ENCODE results near the gene RPLP2.

Gene RPLP2

DNA sequence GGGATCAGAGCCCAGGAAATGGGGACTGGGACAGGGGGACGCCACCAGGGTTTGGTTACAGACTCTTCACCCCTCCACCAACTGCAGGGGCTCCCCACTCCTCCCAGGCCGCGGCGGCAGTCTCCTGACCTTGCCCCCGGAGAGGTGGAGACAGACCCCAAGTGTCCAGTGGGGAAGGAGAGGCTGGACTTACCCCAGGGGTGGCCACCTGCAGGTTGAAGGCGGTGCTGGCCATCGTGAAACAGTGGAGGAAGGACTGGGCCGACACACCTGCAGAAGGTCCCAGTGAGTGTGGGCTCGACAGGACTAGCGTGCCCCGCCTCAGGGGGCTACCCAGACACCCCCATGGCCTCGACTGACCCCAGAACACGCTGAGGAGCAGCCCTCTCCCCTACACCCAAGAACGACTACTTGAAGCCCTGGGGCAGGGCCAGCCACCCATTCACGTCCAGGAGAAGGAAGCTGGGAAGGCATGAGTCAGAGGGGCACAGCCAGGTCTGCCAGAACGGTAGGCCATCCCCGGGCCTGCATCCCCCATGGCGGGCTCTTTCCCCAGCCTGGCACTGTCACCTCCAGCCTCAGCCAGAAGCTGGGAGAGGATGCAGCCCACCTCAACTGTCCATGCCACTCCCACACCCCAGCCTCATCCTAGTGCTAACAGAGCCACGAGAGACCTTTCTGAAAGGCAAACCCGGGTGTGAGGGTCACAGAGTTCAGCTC, 34.7 kb upstream of the RPLP2 start:
- no peak for DNase-seq

DNA sequence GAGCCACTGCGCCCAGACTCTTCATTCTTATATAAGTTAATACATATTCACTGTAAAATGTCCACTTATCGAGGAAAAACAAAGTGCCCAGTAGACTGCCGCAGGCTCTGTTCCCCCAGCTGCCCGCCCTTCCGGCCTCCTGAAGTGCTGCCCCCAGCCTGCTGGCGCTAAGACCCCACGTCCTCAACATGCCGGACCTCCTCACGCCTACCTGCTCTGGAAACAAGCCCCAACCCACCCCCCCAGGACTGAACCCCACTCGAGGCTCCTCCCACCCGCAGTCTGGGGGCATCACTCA, 33.6 kb upstream of the RPLP2 start:
- no peak for DNase-seq

DNA sequence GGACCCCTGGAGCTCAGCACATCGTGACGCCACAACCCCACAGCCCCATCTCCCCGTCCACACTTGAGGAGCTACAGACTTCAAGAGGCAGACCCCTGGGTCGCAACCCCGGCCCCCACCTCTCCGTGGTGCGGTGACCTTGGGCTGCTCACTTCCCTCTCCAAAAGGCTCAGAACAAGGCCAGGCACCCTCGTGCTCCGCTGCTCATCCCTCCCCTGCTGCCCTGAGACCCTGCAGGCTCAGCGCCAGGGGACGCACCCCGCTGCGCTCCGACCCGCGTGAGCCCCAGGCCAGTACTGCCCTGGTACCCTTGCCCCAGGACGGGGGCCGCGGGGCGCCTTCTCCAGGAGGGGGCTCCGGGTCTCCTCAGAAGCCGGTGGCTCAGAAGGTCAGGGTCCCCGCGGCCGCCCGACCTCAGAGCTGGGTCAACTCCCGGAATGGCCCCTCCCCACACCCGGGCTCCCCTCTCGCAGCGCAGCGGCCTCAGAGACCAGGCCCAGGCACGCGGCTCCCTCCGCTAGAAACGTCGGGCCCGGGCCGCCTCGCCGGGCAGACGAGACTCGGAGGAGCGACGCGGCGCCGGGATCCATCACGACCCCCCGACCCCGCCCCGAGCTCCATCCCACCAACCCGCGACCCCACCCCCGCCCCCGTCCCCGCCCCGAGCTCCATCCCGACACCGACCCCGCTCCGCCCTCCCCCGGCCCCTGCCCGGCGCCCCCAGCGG, 33.0 kb upstream of the RPLP2 start:
- DNase-seq, result no peak

DNA sequence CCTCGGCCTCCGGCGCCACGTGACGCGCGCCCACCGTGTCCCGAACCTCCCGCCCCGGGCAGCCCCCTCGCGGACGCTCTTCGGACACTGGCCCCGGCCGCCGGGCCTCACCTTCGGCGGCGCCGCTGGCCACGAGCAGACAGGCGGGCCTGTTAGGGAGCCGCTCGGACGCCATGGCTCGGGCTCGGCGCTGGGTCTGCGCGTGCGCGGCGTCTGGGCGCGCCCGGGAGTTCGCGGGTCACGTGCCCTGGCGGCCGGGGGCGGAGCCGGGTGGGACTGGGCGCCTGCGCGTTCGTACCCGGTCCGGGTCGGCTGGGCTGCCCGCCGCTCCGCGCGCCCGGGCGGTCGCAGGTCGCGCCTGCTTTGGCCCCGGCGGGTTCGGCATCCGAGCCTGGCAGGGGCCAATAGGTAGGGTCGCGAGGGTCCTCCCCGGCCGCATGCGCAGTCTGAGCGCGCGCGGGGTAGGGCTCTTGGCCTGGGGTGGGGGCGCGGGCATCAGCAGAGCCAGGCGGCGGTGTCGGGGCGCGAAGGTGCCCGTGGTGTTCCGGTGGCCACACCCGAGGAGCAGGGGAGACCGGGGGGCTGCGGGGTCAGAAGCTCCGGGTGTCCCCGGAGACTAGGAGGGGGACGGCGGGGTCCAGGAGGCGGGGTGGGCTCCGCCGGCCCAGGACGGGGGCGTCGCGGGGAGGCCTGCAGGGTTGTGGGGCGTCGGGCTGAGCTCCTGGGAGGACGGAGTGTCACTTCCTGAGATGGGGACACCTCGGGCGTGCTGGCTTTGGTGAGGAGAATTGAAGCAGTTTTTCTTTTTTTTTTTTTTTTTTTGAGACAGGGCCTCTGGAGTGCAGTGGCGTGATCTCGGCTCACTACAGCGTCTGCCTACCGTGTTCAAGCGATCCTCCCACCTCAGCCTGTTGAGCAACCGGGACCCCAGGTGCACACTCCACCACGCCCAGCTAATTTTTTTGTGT, 32.2 kb upstream of the RPLP2 start, which contains the start of gene GATD1:
Gene GATD1, minus strand, starts transcription at position 200 of the 968 bp plus-strand sequence. Its CDS starts 25 bp downstream, at position 175.
- DNase-seq, result peak; percentile 86 to 94 (median 87)

DNA sequence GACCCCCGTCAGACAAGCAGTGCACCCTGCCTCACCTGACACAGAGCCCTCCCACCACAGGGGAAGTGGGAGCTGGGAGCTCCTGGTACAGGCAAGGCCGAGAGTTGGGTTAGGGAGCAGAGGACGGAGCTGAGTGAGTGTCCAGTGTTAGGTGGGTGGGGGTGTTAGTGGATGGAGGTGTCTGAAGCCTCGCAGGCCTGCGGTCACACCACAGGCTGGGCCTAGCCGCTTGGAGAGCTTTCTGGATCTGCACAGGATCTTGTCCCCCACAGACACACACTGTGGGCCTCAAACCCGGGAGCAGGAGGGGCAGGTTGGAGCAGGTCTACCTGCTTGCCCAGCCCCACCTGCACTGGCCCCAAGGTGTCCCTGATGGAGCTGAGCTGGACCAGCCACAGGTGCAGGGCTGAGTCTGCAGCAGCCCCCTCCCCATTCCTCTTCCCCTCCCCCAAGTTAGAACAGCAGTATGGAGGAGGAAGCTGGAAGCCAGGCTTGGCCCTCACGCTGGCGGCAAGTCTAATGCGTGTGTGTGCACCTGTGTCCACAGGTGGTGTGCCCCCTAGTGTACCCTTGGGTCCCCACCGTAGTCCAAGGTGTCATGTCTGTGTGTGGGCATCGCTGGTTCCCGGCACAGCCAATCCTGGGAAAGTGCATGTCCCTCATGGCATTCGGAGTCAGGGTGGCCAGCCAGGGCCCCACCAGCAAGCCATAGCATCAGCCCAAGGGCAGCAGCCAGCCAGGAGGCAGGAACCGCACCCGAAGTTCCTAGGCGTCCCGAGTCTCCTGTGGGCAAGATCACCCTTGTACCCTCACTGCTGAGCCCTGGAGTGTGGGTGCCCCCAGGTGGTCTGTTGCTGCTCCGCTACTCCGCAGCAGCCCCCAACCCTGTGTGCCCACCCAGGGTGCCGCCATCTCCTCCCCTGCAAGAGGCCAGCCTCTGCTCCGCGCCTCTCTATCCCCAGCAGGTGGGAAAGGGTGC, 30.5 kb upstream of the RPLP2 start:
- no peak for DNase-seq

DNA sequence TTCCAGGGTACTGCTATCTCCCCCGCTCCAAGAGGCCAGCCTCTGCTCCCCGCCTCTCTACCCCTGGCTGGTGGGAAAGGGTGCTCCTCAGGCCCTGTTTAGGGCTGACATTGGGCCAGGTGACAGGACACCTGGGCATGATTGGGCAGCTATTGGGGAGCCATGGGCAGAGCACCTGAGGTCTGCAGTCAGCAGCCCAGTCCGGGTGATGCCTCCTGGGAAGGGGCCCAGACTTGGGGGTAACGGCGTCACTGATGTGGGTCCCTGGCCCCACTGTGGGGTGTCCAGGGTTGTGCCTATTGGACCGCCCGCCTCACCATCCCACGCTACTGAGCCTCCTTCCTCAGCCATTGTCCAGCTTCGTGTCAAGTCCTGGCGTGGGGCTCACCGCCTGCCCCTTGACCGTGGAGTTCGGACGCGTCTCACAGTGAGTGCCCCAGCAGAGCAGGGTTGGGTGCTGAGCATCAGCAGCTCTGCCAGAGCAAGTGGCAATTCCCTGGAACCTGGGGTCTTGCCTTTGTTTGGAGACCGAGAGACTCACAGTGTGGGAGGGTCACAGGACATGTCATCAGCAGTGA, 29.7 kb upstream of the RPLP2 start:
- no peak for DNase-seq

DNA sequence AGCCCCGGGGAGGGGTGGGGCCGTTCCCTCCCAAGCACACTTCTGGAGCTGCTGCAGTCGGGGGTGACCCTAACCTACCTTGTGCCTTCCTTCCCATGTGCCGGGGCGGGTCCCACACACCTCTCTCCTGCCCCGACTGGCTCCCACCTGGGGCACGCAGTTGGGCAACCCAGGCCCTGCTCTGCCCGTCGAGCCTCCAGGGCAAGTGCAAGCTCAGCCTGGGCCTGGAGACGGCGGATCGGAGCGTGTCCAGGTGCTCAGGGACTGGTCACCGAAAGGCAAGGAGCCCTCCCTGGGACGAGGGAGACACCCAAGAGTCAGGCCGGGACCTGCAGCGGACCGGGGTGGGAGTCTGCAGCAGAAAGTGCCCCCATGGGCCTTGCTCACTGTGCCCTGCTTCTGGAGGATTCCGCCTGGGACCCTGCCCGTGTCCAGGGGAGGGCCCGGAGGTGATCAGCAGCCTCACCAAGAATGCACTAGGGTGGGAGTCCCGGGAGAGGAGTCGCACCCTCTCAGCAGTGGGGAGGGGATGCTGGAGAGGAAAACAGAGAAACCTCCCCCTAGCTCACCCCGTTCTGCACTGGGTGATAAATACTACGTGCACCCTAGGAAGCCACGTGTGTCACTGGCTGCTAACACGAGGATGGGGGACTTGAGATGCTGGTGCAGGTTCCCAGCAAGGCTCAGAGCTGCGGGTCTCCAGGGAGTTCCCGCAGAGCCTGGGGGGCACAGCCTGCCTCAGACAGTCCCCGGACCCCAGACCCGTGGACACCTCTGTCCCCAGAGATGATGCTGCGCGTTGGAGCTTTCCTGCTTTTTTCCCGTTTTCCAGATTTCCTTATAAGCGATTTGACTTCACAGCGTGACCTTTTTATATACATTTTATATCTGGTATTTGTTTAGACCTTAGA, 27.2 kb upstream of the RPLP2 start:
- DNase-seq, result no peak

- DNase-seq, result no peak
Observed at GRCh38 chr11:783581-784015, 26.2 kb upstream of the RPLP2 start.

DNA sequence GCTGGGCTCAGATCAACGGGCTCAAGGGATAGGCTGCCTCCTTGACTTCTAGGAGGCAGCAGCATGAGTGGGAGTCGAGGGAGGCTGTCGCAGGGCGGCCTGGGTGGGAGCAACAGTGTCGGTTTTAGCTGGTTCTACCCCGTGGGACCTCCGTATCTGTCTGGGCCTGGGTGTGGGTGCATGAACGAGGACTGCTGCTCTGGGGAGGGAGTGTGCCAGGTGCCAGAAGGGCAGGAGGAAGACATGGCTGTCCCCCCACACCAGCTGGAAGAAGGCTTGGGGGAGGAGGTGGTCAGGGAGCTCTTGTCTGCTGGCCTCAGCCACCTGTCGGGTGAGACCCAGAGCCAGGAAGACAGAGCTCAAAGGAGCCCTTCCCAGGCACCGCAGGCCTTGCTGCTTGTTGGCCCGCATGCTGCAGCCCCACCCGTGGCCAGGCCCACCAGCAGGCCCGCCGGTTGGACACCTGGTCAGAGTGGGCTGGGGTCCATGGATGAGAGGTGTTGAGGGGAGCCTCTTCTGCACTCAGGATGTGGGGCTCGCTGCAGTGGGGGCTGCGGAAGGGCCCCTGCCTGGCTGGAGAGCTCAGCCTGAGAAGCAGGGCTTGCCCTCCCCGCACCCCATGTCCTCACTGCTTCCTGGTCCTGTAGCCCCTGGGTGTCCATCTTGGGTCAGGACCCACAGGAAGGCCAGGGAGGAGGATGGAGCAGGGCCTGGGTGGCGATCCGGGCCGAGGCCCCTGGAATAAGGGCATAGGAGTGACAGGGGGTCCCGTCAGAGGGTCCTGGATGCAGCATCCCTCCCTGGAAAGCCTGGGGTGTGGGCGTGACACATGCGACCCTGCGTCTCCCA, 23.3 kb upstream of the RPLP2 start:
- no peak for DNase-seq

- DNase-seq, result no peak
Observed at GRCh38 chr11:787084-787675, 22.6 kb upstream of the RPLP2 start.

- DNase-seq, result no peak
Observed at GRCh38 chr11:788009-788640, 21.6 kb upstream of the RPLP2 start.

- DNase-seq, result no peak
Observed at GRCh38 chr11:788953-789940, 20.5 kb upstream of the RPLP2 start.

DNA sequence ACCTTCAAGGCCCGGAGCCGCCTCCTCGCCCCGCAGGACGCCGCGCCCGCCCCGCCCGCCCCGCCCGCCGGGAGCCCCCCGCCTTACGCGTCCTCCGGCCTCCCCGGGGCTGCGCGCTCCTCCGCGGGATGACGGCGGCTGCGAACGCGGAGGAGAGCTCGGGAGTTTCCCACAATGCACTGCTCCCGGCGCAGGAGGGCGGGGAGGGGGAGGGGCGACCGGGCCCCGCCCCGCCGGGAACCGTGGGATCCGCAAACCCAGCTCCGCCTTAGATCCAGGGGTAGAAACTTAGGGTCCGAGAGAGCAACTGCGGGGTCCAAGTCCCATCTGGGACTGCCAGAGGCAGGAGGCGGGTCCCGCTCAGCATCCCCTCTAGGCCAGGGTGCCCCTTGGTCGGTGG, 19.8 kb upstream of the RPLP2 start, which contains the start of gene CEND1:
Gene CEND1, minus strand, starts transcription at position 148 of the 400 bp plus-strand sequence. CDS start 1,514 bp downstream, outside the sequence.
- no peak for DNase-seq

DNA sequence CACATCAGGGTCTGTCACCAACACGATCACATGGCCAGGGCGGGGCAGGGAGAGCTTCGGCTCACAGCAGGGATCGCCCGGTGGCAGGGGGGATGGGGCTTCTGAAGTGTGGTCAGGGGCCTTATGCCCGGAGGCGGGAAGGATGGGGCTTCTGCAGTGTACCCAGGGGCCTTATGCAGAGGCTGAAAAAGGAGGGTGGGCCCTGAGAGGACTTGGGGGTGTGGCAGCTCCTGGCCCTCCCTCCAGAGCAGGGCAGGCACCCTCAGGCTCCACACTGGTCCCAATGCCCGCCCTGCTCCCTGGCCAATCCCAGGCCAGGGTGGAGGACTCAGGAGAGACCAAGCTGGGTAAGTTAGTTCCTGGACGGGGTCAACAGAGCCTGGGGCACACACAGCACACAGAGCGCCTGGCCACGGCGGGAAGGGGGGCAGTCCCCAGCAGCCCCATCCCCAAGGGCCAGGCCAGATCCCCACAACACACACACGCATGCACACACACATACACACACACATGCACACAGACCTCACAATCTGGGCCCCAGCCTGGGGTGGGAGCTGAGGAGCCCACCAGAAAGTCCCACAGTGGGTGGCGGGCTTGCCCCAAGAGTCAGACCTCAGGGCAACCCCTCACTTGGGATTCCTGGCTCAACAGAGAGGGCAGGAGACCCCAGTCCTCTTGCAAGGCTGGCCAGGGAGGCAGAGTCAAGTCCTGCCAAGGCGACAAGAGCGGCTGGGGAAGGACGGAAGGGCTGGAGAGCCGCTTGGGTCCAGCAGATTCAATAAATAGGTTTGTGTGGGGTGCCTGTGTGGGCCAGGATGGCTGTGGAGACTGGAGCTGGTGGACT, 18.8 kb upstream of the RPLP2 start:
- DNase-seq, result no peak

DNA sequence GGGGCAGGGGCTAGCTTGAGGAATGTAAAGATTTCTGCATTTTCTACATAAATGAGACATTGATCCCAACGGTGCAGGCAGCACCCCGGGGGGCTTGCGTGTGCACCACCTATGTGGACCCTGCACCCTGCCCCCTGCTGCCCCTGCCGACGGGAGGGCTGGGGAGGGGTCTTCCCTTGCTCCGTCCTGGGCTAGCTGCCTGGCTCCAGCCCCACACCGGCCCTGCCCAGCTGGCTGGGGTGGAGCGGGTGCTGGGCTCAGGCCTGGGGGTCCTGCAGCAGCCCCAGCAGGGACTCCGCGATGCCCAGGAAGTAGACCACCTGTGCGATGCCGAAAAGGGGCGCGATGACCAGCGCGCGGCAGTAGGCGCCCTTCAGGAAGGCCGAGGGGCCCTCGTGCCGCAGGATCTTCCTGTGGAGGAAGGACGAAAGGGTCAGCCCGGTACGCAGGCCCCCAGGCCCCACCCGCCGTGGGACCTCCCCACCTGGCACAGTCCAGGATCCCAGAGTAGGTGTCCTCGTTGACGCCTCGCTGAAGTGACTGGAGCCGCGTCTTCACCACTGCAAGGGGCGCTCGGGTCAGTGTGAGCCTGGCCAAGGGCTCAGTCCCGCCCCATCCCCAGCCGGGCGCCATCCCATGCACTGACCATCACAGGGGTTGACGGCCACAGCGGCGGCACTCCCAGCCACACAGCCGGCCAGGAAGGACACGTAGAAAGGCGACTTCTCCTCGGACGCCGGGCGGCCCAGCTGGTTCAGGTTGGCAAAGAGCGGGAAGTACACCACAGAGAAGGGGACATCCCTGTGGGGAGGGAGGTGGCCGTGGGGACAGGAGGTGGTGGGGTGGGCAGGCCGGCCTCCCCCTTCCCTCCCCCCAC, 17.9 kb upstream of the RPLP2 start:
- no peak for DNase-seq

- DNase-seq, result no peak
Observed at GRCh38 chr11:792535-792821, 17.3 kb upstream of the RPLP2 start.

Measured in activated naive CD4-positive, alpha-beta T cell (primary cell).